ENCODE results near the gene TUBE1. TPM values are rescaled to one million over a fixed set of nuclear protein-coding genes. Genes with fewer than 3 reads are reported as not detected.

The TUBE1 gene
- total and polyA plus RNA-seq, 10 of the 15 experiments (the other 5 are each of a cell fraction or from before 2014, with no cell fraction given), result 6.3 to 25.2 (median 13.6) TPM

- FAIRE-seq, result no peak
- H3K9ac ChIP-seq (ENCODE audit: control insufficient read depth, insufficient read depth, low read length), result no peak overlapping the region
- CTCF ChIA-PET, result no interaction called here
- H3K4me3 ChIP-seq, result no peak overlapping the region
- no peak overlapping the region for H2AFZ ChIP-seq (ENCODE audit: control insufficient read depth, low read depth, low read length)
- no peaks in the 10 kb centered on the region for H3K27me3 ChIP-seq (replicated peaks in 1 of 2; ENCODE audit: control insufficient read depth in 2 of 2, insufficient read depth in 2 of 2, low read length in 1 of 2)
- H3K9me3 ChIP-seq (replicated peaks; ENCODE audit: control insufficient read depth, insufficient read depth, low read length), result no peaks in the 10 kb centered on the region
- no peak overlapping the region for H3K4me2 ChIP-seq (ENCODE audit: control insufficient read depth, insufficient read depth)
- H3K79me2 ChIP-seq (ENCODE audit: control insufficient read depth, insufficient read depth, low read length), result no peaks in the 10 kb centered on the region
- intact Hi-C loops (cut with micrococcal nuclease; ENCODE audit: unreplicated experiment), result no loop called here
- WGBS (ENCODE audit: insufficient coverage, insufficient replicate concordance, low lambda C conversion rate, missing lambda C conversion rate), result 0% methylated on average over 1 of the region's 1 CpG
- SMC1A ChIA-PET (ENCODE audit: uncharacterized antibody, unreplicated experiment), result no interaction called here
- H4K20me1 ChIP-seq (ENCODE audit: control insufficient read depth, insufficient read depth), result no peaks in the 10 kb centered on the region
- H3K27ac ChIP-seq (ENCODE audit: control insufficient read depth, insufficient read depth), result no peak overlapping the region
- no TSS peak for BruUV-seq (replicated peaks)
- TF ChIP-seq KAT2A (conservative IDR thresholded peaks at IDR 0.05; ENCODE audit: control insufficient read depth, low read depth, low read length) (no peak), ETV6 (conservative IDR thresholded peaks at IDR 0.05 in 1 of 2, IDR thresholded peaks at IDR 0.05 in 1 of 2; ENCODE audit: borderline replicate concordance in 1 of 2, low read depth in 1 of 2) (no peak), CHD4 (IDR thresholded peaks at IDR 0.05) (no peak), DPF2 (IDR thresholded peaks at IDR 0.05) (no peak), HDAC2 (IDR thresholded peaks at IDR 0.05) (no peak), E2F8 (IDR thresholded peaks at IDR 0.05; ENCODE audit: low read depth, partially characterized antibody) (no peak), HSF1 (IDR thresholded peaks at IDR 0.05; ENCODE audit: low read depth, low read length) (no peak), SMC3 (IDR thresholded peaks at IDR 0.05; ENCODE audit: borderline replicate concordance, low read length) (no peak), CREB1 (IDR thresholded peaks at IDR 0.05; ENCODE audit: low read depth) (no peak)
- TF ChIP-seq, protein P1, sequence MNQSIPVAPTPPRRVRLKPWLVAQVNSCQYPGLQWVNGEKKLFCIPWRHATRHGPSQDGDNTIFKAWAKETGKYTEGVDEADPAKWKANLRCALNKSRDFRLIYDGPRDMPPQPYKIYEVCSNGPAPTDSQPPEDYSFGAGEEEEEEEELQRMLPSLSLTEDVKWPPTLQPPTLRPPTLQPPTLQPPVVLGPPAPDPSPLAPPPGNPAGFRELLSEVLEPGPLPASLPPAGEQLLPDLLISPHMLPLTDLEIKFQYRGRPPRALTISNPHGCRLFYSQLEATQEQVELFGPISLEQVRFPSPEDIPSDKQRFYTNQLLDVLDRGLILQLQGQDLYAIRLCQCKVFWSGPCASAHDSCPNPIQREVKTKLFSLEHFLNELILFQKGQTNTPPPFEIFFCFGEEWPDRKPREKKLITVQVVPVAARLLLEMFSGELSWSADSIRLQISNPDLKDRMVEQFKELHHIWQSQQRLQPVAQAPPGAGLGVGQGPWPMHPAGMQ (IDR thresholded peaks at IDR 0.05; ENCODE audit: borderline replicate concordance), result no peak
- DNase-seq (ENCODE audit: low read depth, low spot score), result no peak
- POLR2A ChIA-PET, result no interaction called here
- no peaks in the 10 kb centered on the region for H3K4me1 ChIP-seq (ENCODE audit: control insufficient read depth, insufficient read depth, low read length)
- no peaks in the 10 kb centered on the region for H3K36me3 ChIP-seq (ENCODE audit: control insufficient read depth in 2 of 2, insufficient read depth in 2 of 2, low read length in 1 of 2)
- in situ Hi-C loops (cut with MboI), result no loop called here
- no peak for ATAC-seq
- RAD21 ChIA-PET (ENCODE audit: unreplicated experiment), result interaction anchor here (0.7 kb wide), 1 partner anchor 83 kb away, joined by 3 read pairs; no protein-coding TSS in a partner anchor
These were observed 36.7 kb upstream of the TUBE1 start for GRCh38 chr6:112123982-112124381.

Data from GM12878 (cell line).